GM13976 (cell line): Measurements from ENCODE around the gene LOXL3.
A peak's percentile ranks its signal among the peaks of the same experiment; 100 is the strongest.

Source experiments
- DNase-seq: peaks from one replicate; pipeline ENCODE4 v3.0.0; 2012; ENCODE audit warnings: low spot score
- in situ Hi-C: fragments of 300-500 bp; cut with MboI; formaldehyde crosslinking; loops from one replicate; pipeline ENCODE4 v1.12.0; 2022; ENCODE audit warnings: low sequenced_read_pairs, mixed read lengths, inconsistent platforms; ENCODE audit not compliant: unreplicated experiment
- TF ChIP-seq, protein P1 (sequence below): IDR thresholded peaks from 2 replicates; pipeline ENCODE4 v1.5.1; 2012; ENCODE audit warnings: borderline replicate concordance, mild to moderate bottlenecking; ENCODE audit not compliant: insufficient read depth; ENCODE audit errors: extremely low read depth, missing control alignments, control extremely low read depth

Gene LOXL3

DNA sequence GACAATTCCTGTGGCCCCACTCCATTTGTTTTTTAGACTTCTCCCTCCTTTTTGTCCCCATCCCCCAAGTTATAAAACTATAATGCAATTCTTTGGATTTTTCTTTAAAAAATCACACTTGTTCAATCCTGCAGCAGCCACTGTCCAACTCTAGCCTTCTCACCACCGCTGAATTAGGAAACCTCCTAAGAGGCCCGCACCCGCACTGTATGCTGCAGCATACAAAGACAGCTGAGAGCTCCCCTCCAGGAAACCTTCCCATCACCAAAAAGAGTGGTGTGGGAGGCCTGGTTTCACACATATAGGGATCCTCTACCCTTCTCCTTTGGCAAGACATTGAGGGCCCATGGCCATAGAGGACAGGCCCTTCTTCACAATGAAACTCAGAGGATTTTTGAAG is 49.2 kb downstream of the LOXL3 start:
- TF ChIP-seq, protein P1, sequence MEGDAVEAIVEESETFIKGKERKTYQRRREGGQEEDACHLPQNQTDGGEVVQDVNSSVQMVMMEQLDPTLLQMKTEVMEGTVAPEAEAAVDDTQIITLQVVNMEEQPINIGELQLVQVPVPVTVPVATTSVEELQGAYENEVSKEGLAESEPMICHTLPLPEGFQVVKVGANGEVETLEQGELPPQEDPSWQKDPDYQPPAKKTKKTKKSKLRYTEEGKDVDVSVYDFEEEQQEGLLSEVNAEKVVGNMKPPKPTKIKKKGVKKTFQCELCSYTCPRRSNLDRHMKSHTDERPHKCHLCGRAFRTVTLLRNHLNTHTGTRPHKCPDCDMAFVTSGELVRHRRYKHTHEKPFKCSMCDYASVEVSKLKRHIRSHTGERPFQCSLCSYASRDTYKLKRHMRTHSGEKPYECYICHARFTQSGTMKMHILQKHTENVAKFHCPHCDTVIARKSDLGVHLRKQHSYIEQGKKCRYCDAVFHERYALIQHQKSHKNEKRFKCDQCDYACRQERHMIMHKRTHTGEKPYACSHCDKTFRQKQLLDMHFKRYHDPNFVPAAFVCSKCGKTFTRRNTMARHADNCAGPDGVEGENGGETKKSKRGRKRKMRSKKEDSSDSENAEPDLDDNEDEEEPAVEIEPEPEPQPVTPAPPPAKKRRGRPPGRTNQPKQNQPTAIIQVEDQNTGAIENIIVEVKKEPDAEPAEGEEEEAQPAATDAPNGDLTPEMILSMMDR: no peak
- DNase-seq: no peak
- in situ Hi-C loops: no loop called here

DNA sequence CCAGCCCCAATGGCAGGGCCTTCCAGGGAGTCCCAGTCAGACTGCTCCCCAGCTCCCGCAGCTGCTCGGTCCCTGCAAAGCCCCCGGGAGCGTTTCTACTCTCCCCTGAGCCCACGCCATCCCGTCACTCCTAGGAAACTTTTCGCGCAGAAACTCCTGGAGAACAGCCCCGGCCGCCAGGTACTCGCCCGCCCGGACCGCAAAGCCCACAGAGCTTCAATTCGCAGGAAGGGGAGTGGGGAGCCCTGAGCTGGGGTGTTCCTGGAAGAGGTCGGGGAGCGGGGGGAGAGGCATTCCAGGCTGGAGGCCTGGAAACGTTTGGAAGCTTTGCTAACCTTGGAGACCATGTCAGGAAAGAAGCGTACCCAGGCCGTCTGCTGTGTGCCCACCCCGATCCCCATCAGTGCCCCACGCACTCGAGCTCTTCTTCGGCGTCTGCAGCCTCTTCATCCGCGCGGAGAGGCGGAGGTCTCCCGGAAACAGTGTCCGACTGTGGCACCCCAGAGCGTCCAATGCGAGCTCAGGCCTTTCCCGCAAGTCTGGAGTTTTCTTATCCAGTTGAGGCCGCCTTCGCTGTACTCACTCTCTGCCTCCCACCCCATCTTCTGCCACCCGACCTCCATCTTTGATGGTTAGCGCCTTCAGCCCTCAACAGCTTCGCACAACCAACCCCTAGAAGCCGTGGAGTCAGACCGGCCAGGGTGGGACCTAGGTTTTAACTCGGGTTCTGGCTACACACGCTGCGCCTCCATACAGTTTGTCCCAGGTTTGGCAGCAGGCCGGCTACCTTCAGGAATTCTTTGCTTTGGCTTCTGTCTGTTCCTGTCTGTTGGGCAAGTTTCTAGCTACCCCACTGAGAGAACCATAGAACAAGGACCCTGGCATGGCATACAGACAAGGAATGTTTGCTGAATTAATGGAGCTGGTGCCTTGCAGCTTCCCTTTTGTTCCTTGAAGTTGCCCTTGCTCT is 50.0 kb downstream of the LOXL3 start:
- TF ChIP-seq, protein P1: no peak
- in situ Hi-C loops: no loop called here
- DNase-seq: no peak

DNA sequence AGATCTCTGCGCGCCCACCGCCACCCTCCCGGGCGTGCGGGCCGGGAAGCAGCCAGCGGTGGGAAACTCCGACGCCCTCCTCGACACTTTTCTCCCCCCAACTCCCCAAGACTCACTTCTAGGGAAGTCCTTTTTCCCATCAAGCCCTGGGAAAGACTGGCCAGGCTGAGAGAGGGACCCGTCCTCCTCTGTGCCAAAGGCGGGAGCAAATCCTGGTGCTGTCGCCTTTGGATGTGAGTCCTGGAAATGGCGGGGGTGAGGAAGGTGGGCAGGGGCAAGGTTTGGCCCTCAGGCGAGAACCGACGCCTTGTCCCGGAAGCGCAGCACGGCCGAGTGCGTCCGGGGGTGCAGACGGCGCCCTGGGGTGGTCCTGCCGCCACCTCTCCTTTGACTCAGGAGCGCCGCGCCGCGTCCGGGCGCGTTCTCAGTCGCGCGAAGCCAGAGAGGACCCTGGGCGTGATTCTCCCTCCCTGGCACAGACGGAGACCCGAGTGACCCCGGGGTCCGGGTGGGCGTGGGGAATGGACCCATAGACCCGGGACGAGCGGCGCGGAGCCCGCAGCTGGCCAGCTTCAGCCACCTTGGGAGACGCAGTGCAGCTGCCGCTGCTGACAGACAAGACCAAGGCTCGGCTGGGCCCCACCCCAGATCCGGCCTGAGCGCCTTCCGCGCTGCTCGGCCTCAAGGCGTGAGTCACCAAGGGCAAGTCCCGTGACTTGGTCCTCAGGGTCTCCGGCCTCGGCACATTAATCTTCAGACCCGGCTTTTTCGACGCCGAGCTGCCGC is 50.8 kb downstream of the LOXL3 start:
- peak; percentile 86 for DNase-seq
- in situ Hi-C loops: no loop called here
- TF ChIP-seq, protein P1: peak; percentile 46

DNA sequence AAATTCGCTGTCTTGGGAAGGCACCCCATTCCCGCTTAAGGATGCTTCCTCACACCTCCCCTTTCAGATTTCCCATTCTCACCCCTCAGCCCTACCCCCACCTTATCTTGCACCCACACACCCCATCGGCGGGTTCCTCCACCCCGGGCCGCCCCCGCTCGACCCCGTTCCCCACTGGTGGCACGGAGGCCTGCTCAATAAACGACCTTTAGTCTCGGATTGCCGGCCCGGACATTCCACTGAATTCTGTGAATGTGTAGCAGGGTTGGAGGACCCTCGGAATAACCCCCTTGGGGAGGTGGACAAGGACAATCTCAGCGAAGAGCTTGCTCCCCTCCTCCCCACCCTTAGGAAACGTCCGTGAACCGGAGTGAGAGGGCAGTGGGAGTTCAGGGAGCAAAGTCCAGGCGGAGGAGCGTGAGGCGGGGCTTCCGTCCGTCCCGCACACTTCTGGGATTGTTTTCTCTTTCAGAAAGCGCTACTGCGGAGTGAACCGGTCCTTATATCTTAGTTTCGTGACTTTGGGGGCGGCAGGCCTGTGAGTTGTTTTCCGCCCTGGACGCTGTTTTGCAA is 51.5 kb downstream of the LOXL3 start:
- no peak for DNase-seq
- in situ Hi-C loops: no loop called here
- TF ChIP-seq, protein P1: no peak

DNA sequence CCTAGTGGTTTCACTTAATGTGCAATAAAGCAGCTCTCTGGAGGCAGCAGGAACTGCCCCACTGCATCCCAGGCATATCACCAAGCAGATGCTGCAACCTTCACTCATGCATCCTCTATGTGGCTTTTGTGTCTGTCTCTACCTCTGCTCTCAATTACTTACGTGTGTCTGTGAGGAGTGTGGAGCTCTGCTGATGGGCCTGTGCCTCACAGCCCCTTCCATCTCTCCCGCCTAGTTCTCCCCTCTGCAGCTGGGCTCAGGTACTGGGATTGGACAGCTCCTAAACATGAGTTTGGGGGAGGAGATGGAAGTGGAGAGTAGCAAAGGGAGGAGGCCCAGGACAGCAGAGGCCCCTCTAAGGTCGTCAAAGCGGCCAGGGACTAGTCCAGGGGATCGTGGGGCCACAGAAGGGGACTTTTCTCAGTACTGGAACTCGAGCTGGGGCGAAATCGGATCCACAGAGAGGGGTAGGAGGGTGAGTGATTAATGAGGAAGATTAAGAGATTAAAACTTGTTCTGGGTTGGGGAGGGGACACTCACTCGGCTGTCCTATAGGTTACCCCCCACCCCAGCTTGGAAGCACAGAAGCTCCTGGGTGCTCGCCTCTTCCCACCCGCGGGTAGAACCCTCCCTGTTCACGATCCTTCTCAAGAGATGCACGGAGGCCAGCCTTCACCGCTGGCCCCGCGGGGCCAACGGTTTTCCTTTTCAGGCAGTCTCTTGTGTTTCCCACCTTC is 52.2 kb downstream of the LOXL3 start:
- in situ Hi-C loops: no loop called here
- TF ChIP-seq, protein P1: no peak
- no peak for DNase-seq

DNA sequence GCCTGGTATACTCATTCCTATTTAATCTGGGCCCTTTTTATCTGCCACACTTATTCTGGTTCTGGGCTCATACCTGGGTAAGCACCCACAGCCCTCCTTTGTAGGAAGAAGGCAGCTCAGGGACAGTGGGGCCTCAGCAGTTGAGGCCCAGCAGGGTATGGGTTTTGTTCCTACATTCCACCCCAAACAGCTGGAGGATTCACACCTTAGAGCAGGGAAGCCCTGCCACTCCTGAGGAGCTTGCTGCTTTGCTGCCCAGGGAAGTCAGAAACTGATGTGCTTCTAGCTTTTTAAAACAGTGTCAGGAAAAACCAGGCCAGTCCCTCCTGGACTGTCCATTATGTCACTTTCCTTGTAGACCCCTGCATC is 53.2 kb downstream of the LOXL3 start:
- TF ChIP-seq, protein P1: no peak
- in situ Hi-C loops: no loop called here
- DNase-seq: no peak
